HepG2 (cell line): ENCODE data around the gene GRK5. TPM values are rescaled to one million over a fixed set of nuclear protein-coding genes. Genes with fewer than 3 reads are reported as not detected.

Experiments
- ARHGAP35 ChIP-seq: sonication (generic); formaldehyde crosslinking; IDR thresholded peaks from 2 replicates; pipeline ENCODE4 v1.9.0; 2022; ENCODE audit warnings: mild to moderate bottlenecking, inconsistent platforms, moderate library complexity, missing genetic modification reagents, borderline replicate concordance
- BRD4 ChIP-seq: sonication (generic); formaldehyde crosslinking; IDR thresholded peaks from 2 replicates; pipeline ENCODE4 v1.4.0; 2020; ENCODE audit warnings: missing genetic modification reagents
- DR1 ChIP-seq: sonication (generic); formaldehyde crosslinking; IDR thresholded peaks from 2 replicates; pipeline ENCODE4 v1.8.0; 2021; ENCODE audit warnings: mild to moderate bottlenecking, missing genetic modification reagents, inconsistent platforms
- FOSL1 ChIP-seq: sonication (generic); formaldehyde crosslinking; IDR thresholded peaks from 2 replicates; pipeline ENCODE4 v1.9.0; 2021; ENCODE audit warnings: missing genetic modification reagents, borderline replicate concordance
- KLF13 ChIP-seq: sonication (generic); formaldehyde crosslinking; IDR thresholded peaks from 2 replicates; pipeline ENCODE4 v1.4.0; 2020; ENCODE audit warnings: mild to moderate bottlenecking, missing genetic modification reagents
- KLF15 ChIP-seq: sonication (generic); formaldehyde crosslinking; IDR thresholded peaks from 2 replicates; pipeline ENCODE4 v1.8.1; 2023; ENCODE audit warnings: borderline replicate concordance, mild to moderate bottlenecking, inconsistent platforms, missing genetic modification reagents, mixed read lengths
- NFATC3 ChIP-seq: sonication (generic); formaldehyde crosslinking; IDR thresholded peaks from 2 replicates; pipeline ENCODE4 v1.5.1; 2020; ENCODE audit warnings: mild to moderate bottlenecking, missing genetic modification reagents
- SCMH1 ChIP-seq: sonication (generic); formaldehyde crosslinking; IDR thresholded peaks from 2 replicates; pipeline ENCODE4 v1.9.0; 2021; ENCODE audit warnings: missing genetic modification reagents, mild to moderate bottlenecking, borderline replicate concordance
- TARDBP ChIP-seq: sonication (generic); formaldehyde crosslinking; IDR thresholded peaks from 2 replicates; pipeline ENCODE4 v1.8.0; 2022; ENCODE audit warnings: mild to moderate bottlenecking, missing genetic modification reagents
- UBTF ChIP-seq: sonication (generic); formaldehyde crosslinking; IDR thresholded peaks from 2 replicates; pipeline ENCODE4 v1.4.0; 2020; ENCODE audit warnings: mild to moderate bottlenecking, missing genetic modification reagents
- YEATS2 ChIP-seq: sonication (generic); formaldehyde crosslinking; IDR thresholded peaks from 2 replicates; pipeline ENCODE4 v1.4.0; 2020; ENCODE audit warnings: missing genetic modification reagents, borderline replicate concordance
- ZBTB3 ChIP-seq: sonication (generic); formaldehyde crosslinking; IDR thresholded peaks from 2 replicates; pipeline ENCODE4 v1.4.0; 2020; ENCODE audit warnings: low read depth, mild to moderate bottlenecking, moderate library complexity, missing genetic modification reagents, borderline replicate concordance
- ZFP36 ChIP-seq: fragments of 150-350 bp; IDR thresholded peaks from 2 replicates; pipeline ENCODE4 v1.6.1; 2018; ENCODE audit warnings: borderline replicate concordance, low read length, low read depth; ENCODE audit not compliant: partially characterized antibody
- ZNF143 ChIP-seq: sonication (generic); formaldehyde crosslinking; IDR thresholded peaks from 2 replicates; pipeline ENCODE4 v1.4.0; 2020; ENCODE audit warnings: missing genetic modification reagents
- ZNF543 ChIP-seq: sonication (generic); formaldehyde crosslinking; IDR thresholded peaks from 2 replicates; pipeline ENCODE4 v1.4.0; 2020; ENCODE audit warnings: mild to moderate bottlenecking, missing genetic modification reagents
- ZNF629 ChIP-seq: sonication (generic); formaldehyde crosslinking; conservative IDR thresholded peaks from 2 replicates; pipeline ENCODE4 v1.5.0; 2020; ENCODE audit warnings: missing genetic modification reagents
- polyA plus RNA-seq, 8 experiments: library from polyadenylated mRNA; depleted of rRNA in 3 of 8; stranded (reverse) in 7 of 8; unstranded in 1 of 8; fragments of >200 nt; fragmentation: Illumina TruSeq in 4 of 8; extraction: Trizol in 4 of 8; gene quantifications; 2 replicates each; pipeline versions ENCODE4 v1.2.1 to v1.2.3, GENCODE V29; 2011 to 2016; ENCODE audit warnings: low read depth in 4 of 8, missing spikeins in 1 of 8, mixed read lengths in 1 of 8; ENCODE audit not compliant: insufficient read depth in 1 of 8
- total RNA-seq, 5 experiments: library from RNA; depleted of rRNA; stranded (reverse); fragments of >200 nt; fragmentation: Illumina TruSeq; extraction: Trizol; gene quantifications; 2 replicates each; pipeline ENCODE4 v1.2.3, GENCODE V29; 2016; ENCODE audit warnings: low read depth in 1 of 5
- TF ChIP-seq, protein P1 (sequence below): sonication (generic); formaldehyde crosslinking; IDR thresholded peaks from 2 replicates; pipeline ENCODE4 v1.9.0; 2022; ENCODE audit warnings: missing genetic modification reagents, mild to moderate bottlenecking, borderline replicate concordance
- TF ChIP-seq, protein P2 (sequence below): sonication (generic); formaldehyde crosslinking; IDR thresholded peaks from 2 replicates; pipeline ENCODE4 v1.4.0; 2020; ENCODE audit warnings: mild to moderate bottlenecking, missing genetic modification reagents
- TF ChIP-seq, protein P3 (sequence below): sonication (generic); formaldehyde crosslinking; IDR thresholded peaks from 2 replicates; pipeline ENCODE4 v1.4.0; 2020; ENCODE audit warnings: missing genetic modification reagents, borderline replicate concordance
- TF ChIP-seq, protein P4 (sequence below): sonication (generic); formaldehyde crosslinking; IDR thresholded peaks from 2 replicates; pipeline ENCODE4 v1.8.0; 2022; ENCODE audit warnings: mild to moderate bottlenecking, missing genetic modification reagents, moderate library complexity

Gene GRK5
- total and polyA plus RNA-seq, 2 of the 13 experiments (the other 11 are each of a cell fraction or from before 2014, with no cell fraction given): 10.4 to 12.6 TPM

- TF ChIP-seq FOSL1 (CRISPR knock-in tag) (peak; percentile 70), KLF13 (no peak), ZFP36 (peak; percentile 100), ARHGAP35 (CRISPR knock-in tag) (no peak), NFATC3 (CRISPR knock-in tag) (no peak), DR1 (CRISPR knock-in tag) (no peak), ZBTB3 (CRISPR knock-in tag) (no peak), UBTF (CRISPR knock-in tag) (0 out of 2 replicates have a peak, but pooled peaks have one; percentile 35), TARDBP (CRISPR knock-in tag) (peak; percentile 48; the same call in 1 of the 2 replicates), YEATS2 (CRISPR knock-in tag) (peak; percentile 14; the same call in 1 of the 2 replicates), ZNF143 (CRISPR knock-in tag) (no peak), ZNF629 (peak; percentile 33; the same call in 1 of the 2 replicates), SCMH1 (no peak), KLF15 (CRISPR knock-in tag) (no peak), ZNF543 (CRISPR knock-in tag) (no peak), BRD4 (CRISPR knock-in tag) (no peak)
- TF ChIP-seq, protein P1, sequence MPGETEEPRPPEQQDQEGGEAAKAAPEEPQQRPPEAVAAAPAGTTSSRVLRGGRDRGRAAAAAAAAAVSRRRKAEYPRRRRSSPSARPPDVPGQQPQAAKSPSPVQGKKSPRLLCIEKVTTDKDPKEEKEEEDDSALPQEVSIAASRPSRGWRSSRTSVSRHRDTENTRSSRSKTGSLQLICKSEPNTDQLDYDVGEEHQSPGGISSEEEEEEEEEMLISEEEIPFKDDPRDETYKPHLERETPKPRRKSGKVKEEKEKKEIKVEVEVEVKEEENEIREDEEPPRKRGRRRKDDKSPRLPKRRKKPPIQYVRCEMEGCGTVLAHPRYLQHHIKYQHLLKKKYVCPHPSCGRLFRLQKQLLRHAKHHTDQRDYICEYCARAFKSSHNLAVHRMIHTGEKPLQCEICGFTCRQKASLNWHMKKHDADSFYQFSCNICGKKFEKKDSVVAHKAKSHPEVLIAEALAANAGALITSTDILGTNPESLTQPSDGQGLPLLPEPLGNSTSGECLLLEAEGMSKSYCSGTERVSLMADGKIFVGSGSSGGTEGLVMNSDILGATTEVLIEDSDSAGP: peak; percentile 17; the same call in 1 of the 2 replicates
- TF ChIP-seq, protein P2, sequence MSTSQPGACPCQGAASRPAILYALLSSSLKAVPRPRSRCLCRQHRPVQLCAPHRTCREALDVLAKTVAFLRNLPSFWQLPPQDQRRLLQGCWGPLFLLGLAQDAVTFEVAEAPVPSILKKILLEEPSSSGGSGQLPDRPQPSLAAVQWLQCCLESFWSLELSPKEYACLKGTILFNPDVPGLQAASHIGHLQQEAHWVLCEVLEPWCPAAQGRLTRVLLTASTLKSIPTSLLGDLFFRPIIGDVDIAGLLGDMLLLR (CRISPR knock-in tag): no peak
- TF ChIP-seq, protein P3, sequence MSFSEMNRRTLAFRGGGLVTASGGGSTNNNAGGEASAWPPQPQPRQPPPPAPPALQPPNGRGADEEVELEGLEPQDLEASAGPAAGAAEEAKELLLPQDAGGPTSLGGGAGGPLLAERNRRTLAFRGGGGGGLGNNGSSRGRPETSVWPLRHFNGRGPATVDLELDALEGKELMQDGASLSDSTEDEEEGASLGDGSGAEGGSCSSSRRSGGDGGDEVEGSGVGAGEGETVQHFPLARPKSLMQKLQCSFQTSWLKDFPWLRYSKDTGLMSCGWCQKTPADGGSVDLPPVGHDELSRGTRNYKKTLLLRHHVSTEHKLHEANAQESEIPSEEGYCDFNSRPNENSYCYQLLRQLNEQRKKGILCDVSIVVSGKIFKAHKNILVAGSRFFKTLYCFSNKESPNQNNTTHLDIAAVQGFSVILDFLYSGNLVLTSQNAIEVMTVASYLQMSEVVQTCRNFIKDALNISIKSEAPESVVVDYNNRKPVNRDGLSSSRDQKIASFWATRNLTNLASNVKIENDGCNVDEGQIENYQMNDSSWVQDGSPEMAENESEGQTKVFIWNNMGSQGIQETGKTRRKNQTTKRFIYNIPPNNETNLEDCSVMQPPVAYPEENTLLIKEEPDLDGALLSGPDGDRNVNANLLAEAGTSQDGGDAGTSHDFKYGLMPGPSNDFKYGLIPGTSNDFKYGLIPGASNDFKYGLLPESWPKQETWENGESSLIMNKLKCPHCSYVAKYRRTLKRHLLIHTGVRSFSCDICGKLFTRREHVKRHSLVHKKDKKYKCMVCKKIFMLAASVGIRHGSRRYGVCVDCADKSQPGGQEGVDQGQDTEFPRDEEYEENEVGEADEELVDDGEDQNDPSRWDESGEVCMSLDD (CRISPR knock-in tag): no peak
- TF ChIP-seq, protein P4, sequence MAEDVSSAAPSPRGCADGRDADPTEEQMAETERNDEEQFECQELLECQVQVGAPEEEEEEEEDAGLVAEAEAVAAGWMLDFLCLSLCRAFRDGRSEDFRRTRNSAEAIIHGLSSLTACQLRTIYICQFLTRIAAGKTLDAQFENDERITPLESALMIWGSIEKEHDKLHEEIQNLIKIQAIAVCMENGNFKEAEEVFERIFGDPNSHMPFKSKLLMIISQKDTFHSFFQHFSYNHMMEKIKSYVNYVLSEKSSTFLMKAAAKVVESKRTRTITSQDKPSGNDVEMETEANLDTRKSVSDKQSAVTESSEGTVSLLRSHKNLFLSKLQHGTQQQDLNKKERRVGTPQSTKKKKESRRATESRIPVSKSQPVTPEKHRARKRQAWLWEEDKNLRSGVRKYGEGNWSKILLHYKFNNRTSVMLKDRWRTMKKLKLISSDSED (CRISPR knock-in tag): no peak
These were observed 134.3 kb downstream of the GRK5 start (continued) for GRCh38 chr10:119341459-119342301.
